ENCODE measurements around the gene ECHDC3. TPM values are rescaled to one million over a fixed set of nuclear protein-coding genes. Genes with fewer than 3 reads are reported as not detected.
"Not testable (repeated sequence)": the region's sequence is repeated elsewhere in the genome, so short reads cannot be mapped to it uniquely, and the experiment has no call there.

ECHDC3 gene
- total RNA-seq, 2 experiments from 2014 or later: not detected

- DNase-seq (ENCODE audit: low spot score): no peak
- Histone ChIP-seq H2AFZ (ENCODE audit: low read length) (no peak overlapping the region), H3K79me2 (ENCODE audit: insufficient read depth, low read depth, low read length) (no peaks in the 10 kb centered on the region), H4K20me1 (ENCODE audit: insufficient read depth, low read length) (no peaks in the 10 kb centered on the region), H3K27ac (ENCODE audit: low read depth, low read length, poor library complexity, severe bottlenecking) (no peak overlapping the region), H3K4me2 (ENCODE audit: low read length) (no peak overlapping the region), H3K36me3 (ENCODE audit: insufficient read depth, low read length) (no peaks in the 10 kb centered on the region; the same call in 1 of the 2 replicates), H3K4me3 (ENCODE audit: low read depth, low read length, poor library complexity, severe bottlenecking) (no peak overlapping the region), H3K4me1 (ENCODE audit: insufficient read depth, low read length, poor library complexity, severe bottlenecking) (peaks cover 9% of the 10 kb centered on the region), H3K9me2 (ENCODE audit: insufficient read depth, low read length) (no peaks in the 10 kb centered on the region), H3K9me3 (ENCODE audit: low read length) (peaks cover 25% of the 10 kb centered on the region)
- intact Hi-C loops (cut with micrococcal nuclease; ENCODE audit: unreplicated experiment): no loop called here
- BruUV-seq (replicated peaks): no TSS peak
- POLR2A ChIA-PET: no interaction called here
- CTCF ChIA-PET (ENCODE audit: unreplicated experiment): no interaction called here
- TF ChIP-seq CTCF (conservative IDR thresholded peaks at IDR 0.05; ENCODE audit: low read length) (no peak), EZH2phosphoT487 (IDR thresholded peaks at IDR 0.05; ENCODE audit: borderline replicate concordance, low read depth, low read length) (no peak)
These were observed 12.3 kb upstream of the ECHDC3 start for GRCh38 chr10:11729790-11730315.

- TF ChIP-seq EZH2phosphoT487 (IDR thresholded peaks at IDR 0.05; ENCODE audit: borderline replicate concordance, low read depth, low read length): no peak
- no peak for TF ChIP-seq CTCF (conservative IDR thresholded peaks at IDR 0.05; ENCODE audit: low read length)
- no peaks in the 10 kb centered on the region; the same call in 1 of the 2 replicates for H3K36me3 ChIP-seq (ENCODE audit: insufficient read depth, low read length)
- no peaks in the 10 kb centered on the region for H3K79me2 ChIP-seq (ENCODE audit: insufficient read depth, low read depth, low read length)
- DNase-seq (ENCODE audit: low spot score): no peak
- H3K9me2 ChIP-seq (ENCODE audit: insufficient read depth, low read length): no peaks in the 10 kb centered on the region
- H3K9me3 ChIP-seq (ENCODE audit: low read length): peaks cover 25% of the 10 kb centered on the region
- intact Hi-C loops (cut with micrococcal nuclease; ENCODE audit: unreplicated experiment): no loop called here
- no peak overlapping the region for H2AFZ ChIP-seq (ENCODE audit: low read length)
- H3K27ac ChIP-seq (ENCODE audit: low read depth, low read length, poor library complexity, severe bottlenecking): no peak overlapping the region
- ChIA-PET CTCF (ENCODE audit: unreplicated experiment) (no interaction called here), POLR2A (no interaction called here)
- H3K4me2 ChIP-seq (ENCODE audit: low read length): no peak overlapping the region
- BruUV-seq (replicated peaks): no TSS peak
- no peaks in the 10 kb centered on the region for H4K20me1 ChIP-seq (ENCODE audit: insufficient read depth, low read length)
- no peak overlapping the region for H3K4me3 ChIP-seq (ENCODE audit: low read depth, low read length, poor library complexity, severe bottlenecking)
- H3K4me1 ChIP-seq (ENCODE audit: insufficient read depth, low read length, poor library complexity, severe bottlenecking): no peaks in the 10 kb centered on the region
These were observed 11.4 kb upstream of the ECHDC3 start for GRCh38 chr10:11730779-11731178.

- H3K79me2 ChIP-seq (ENCODE audit: insufficient read depth, low read depth, low read length); BruUV-seq (replicated peaks); POLR2A ChIA-PET; CTCF ChIA-PET (ENCODE audit: unreplicated experiment); intact Hi-C loops (cut with micrococcal nuclease; ENCODE audit: unreplicated experiment); H3K4me3 ChIP-seq (ENCODE audit: low read depth, low read length, poor library complexity, severe bottlenecking); H3K9me2 ChIP-seq (ENCODE audit: insufficient read depth, low read length); H3K4me1 ChIP-seq (ENCODE audit: insufficient read depth, low read length, poor library complexity, severe bottlenecking); H3K4me2 ChIP-seq (ENCODE audit: low read length); DNase-seq (ENCODE audit: low spot score); H2AFZ ChIP-seq (ENCODE audit: low read length); H3K27ac ChIP-seq (ENCODE audit: low read depth, low read length, poor library complexity, severe bottlenecking); H4K20me1 ChIP-seq (ENCODE audit: insufficient read depth, low read length); H3K9me3 ChIP-seq (ENCODE audit: low read length); H3K36me3 ChIP-seq (ENCODE audit: insufficient read depth, low read length): not testable (repeated sequence)
These were observed 5.4 kb upstream of the ECHDC3 start for GRCh38 chr10:11736767-11737166.

GRCh38 chr10:11737258-11738032 lies 4.7 kb upstream of the ECHDC3 start:
- H3K9me3 ChIP-seq (ENCODE audit: low read length); H3K79me2 ChIP-seq (ENCODE audit: insufficient read depth, low read depth, low read length); H3K4me2 ChIP-seq (ENCODE audit: low read length); H2AFZ ChIP-seq (ENCODE audit: low read length); H3K4me3 ChIP-seq (ENCODE audit: low read depth, low read length, poor library complexity, severe bottlenecking); BruUV-seq (replicated peaks); CTCF ChIA-PET (ENCODE audit: unreplicated experiment); H3K9me2 ChIP-seq (ENCODE audit: insufficient read depth, low read length); H4K20me1 ChIP-seq (ENCODE audit: insufficient read depth, low read length); DNase-seq (ENCODE audit: low spot score); H3K36me3 ChIP-seq (ENCODE audit: insufficient read depth, low read length); H3K27ac ChIP-seq (ENCODE audit: low read depth, low read length, poor library complexity, severe bottlenecking); intact Hi-C loops (cut with micrococcal nuclease; ENCODE audit: unreplicated experiment); H3K4me1 ChIP-seq (ENCODE audit: insufficient read depth, low read length, poor library complexity, severe bottlenecking); POLR2A ChIA-PET: not testable (repeated sequence)
